GM21423 (cell line): ENCODE data around the gene PANX1.
"Not testable (repeated sequence)": the region's sequence is repeated elsewhere in the genome, so short reads cannot be mapped to it uniquely, and the experiment has no call there.

ENCODE experiments used
- ATAC-seq: cut with Tn5 transposase; IDR thresholded peaks from one replicate; pipeline ENCODE4 v1.9.1; 2021; ENCODE audit warnings: mild to moderate bottlenecking, moderate library complexity; ENCODE audit not compliant: unreplicated experiment

The PANX1 gene

DNA sequence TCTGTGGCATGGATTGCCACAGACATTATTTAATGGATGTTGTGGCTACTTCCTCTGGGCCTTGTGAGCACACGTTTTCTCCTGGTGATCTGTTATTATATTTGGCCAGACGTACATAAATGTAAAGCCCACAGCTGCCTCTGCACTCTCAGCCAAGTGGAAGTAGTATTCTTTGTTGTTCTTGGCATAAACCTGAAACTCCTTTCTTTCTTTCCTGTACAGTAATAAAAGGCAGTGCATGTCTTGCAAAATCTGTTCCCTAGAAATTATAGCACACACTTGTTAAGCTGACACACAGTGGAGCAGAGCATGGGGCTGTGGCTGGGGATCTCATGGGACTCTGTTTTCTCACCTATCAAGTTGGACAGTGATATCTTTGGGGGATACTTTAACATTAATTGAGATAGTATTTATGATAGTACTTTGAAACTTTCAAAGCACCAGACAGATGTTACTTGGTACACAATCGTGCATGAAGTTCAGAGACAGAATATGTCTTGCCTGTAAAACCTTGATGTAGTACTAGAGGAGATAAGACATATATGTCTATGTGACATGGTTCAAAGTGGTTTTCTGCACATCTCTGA lies 20.9 kb downstream of the PANX1 start:
- no peak for ATAC-seq

DNA sequence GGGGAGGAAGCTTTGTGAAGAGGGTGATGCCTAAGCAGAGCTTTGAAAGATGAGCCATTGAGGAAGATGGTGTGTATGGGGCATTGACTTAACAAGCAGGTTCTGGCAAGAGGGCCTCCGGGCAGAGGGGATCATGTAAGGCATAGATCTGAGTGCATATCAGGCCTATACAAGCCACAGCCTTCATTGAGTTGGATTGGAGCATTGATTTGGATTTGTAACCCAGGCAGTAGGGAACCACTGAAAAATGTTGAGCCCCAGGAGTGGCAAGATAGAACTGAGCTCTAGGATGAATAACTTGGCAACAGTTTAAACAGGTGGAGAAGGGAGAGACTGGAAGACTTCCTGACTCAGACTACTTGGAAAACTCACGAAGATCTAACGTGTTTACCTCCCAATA lies 21.4 kb downstream of the PANX1 start:
- ATAC-seq, result no peak

DNA sequence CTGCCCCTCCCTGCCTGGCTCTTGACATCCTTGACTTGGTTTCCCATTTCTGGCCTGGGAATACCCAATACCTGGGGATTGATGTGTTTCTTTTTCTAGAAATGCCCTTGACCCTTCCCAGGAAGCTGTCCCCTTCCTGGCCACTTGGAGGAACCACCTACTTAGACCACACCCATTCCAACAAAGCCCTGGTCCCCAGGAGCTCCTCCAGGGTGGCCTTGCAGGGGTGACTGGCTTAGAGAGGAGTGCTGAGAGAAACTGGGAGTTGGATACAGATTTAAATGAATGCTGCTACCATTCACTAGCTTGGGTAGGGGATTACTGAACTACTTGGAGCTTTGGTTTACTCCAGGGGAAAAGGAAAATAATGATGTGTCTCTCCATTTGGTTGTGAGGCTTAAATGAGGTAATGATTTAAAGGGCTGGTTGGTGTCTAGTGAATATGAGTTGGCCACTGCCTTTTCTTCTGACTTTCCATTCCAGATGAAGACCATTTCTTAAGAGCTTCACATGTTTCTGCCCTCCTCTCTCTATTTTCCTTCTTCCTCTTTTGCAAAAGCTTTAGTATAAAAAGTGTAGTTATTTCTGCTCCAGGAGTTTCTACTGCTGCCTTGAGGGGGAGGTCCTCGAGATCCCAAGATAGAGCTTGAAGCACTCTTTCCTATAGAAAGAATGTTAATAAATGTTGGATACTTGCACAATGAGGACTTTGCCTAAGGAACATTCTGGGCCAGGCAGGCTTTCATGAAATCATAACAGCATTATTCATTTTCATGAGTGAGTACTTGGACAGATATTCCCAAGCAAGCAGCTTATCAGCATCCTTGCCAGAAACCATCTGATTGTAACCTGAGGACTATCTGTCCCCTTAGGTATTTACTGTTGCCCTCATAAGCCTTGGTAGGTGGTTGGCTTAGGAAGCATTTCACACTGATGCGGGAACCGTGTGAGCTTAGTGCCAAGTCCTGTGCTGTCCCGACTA lies 22.4 kb downstream of the PANX1 start:
- no peak for ATAC-seq

DNA sequence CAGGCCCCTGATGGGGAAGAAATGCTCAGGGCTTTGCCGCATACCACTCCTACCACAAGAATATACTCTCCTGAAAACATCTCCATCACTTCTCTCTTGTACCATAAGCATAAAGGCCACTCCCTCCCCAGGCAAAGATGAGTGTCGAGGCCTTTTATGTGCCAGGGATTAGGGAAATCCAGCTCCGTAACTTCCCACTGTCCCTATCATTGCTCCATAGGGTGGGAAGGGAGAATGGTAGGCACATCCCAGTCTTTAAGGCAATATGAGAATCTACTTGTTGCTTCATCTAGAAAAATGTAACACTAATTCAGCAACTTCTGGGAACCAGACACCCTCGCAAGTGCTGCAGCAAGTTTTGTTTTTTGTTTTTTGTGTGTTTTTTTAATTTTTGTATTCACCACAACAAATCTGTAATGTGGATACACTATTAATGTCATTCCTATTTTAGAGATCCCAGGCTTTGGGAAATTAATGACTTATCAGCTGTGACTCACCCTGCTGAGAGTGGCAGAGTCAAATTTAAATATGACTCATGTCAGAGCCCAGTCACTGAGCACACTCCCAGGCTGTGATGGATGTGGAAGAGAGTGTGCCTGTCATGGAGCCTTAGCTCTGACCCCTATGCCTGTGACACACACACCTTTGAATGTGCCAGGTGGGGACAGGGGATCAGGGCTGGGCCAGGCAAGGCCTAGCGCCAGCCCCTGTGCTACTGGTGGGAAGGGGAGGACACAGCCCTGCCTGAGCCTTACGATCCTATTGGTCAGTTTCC lies 23.4 kb downstream of the PANX1 start:
- peak; percentile 62 for ATAC-seq

DNA sequence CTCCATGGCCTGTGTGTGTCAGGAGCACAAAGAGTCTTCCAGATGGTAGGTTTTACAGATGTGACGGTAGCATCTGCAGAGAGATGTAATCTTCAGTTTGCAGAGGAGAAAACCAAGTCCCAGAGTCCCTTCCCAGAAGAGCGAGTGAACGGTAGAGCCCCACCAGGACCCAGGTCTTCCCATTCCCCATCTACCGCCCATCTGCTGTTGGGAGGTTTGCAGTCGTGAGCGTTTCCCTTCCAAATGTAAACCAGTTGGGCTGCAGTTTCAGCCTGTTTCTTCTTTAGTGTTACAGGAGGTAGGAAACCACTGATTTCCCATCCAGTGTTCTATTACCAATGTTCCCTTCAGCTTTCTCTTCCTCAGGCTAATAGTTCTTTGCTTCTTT lies 24.0 kb downstream of the PANX1 start:
- no peak for ATAC-seq

DNA sequence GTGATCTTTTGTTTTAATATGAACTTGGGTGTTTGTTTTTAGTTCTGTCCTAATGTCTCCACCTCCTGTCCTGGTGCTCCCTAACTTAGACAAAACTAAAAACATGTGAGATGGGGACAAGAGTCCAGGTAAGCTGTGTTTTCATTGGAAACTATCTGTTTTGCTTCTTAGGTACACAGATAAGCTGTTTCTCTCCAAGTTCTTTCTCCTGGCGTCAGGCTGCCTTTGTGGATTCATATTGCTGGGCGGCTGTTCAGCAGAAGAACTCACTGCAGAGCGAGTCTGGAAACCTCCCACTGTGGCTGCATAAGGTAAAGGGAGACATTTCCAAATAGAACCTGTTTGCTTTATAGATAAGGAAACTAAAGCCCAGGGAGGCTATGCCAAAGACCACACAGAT lies 24.7 kb downstream of the PANX1 start:
- ATAC-seq, result no peak

DNA sequence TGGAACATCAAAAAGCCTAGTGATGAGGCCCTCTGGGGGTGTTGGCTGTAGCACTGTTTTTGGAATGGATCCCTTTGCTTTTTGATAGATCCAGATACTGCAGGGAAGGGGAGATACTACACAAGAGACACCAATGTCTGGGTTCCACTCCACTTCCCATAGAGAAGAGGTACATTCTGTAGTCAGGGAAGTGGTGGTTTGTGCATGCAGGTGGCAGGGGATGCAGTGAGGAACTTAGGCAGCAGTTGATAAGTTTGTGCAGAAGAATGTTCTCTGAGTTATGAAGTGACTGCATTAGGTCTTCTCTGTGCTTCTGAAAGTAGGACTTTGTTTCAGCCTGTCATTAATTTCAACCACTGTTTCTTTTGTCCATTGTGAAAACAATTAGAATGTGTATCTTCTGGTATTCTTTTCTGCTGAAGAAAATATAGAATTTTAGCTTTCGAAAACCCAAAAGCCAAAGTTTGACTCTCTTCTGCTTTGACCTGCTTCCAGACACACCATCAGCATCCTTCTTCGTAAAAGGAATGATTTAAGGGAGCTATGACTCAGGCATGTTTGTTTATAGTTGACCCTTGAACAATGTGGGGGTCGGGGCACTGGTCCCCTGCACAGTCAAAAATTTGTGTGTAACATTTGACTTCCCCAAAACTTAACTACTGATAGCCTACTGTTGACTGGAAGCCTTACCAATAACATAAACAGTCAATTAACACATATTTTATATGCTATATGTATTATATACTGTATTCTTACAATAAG lies 25.6 kb downstream of the PANX1 start:
- no peak for ATAC-seq

DNA sequence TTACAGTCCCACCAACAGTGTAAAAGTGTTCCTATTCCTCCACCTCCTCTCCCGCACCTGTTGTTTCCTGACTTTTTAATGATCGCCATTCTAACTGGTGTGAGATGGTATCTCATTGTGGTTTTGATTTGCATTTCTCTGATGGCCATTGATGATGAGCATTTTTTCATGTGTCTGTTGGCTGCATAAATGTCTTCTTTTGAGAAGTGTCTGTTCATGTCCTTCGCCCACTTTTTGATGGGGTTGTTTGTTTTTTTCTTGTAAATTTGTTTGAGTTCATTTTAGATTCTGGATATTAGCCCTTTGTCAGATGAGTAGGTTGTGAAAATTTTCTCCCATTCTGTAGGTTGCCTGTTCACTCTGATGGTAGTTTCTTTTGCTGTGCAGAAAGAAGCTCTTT lies 28.7 kb downstream of the PANX1 start:
- not testable (repeated sequence) for ATAC-seq

DNA sequence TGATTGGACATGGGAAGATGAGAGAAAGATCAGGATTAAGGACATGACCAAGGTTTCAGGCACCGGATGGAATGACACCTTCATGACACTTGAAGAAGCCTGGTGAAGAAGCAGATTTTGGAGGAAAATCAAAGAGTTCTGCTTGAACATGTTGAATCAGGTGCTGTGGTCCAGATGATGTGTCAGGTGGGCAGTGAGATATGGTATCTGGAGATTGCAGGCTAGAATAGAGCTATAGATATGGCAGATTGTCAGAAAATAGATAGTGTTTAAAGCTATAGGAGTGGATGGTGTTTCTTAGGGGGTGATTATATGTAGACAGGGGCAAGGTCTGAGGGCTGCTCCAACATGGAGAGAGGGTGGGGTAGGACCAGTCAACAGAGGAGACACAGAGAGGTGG lies 40.2 kb downstream of the PANX1 start:
- ATAC-seq, result no peak

DNA sequence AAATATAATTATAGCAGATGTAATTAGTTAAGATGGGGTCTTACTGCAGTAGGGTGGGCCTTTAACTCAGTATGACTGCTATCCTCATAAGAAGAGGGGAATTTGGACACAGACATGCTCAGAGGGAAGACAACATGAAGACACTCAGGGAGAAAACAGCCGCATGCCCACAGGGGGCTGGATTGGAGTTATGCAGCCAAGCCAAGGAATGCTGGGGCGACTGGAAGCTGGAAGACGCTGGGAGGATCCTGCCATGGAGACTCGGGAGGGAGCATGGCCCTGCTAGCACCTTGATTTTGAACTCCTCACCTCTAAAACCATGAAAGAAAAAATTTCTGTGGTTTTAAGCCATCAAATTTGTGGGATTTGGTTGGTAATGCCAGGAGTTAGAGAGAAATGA lies 40.9 kb downstream of the PANX1 start:
- ATAC-seq, result no peak

DNA sequence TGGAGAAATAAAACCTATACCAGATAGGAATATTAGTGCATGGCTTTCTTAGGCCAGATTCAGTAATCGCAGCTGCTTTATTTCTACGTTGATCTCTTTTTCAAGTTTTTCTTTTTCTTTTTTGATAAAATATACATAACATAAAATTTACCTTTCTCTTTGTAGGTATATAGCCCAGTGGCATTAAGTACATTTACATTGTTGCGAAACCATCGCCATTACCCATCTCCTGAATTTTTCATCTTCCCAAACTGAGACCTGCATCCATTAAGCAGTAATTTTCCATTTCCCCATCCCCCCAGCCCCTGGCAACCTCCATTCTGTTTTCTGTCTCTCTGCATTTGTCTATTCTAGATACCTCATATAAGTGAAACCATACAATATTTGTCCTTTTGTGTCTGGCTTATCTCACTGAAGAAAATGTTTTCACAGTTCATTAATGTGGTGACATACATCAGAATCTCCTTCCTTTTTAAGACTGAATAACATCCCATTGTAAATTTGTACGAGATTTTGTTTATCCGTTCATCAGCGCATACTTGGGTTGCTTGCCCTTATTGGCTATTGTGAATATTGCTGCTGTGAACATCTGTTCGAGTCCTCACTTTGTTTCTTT lies 41.4 kb downstream of the PANX1 start:
- no peak for ATAC-seq

DNA sequence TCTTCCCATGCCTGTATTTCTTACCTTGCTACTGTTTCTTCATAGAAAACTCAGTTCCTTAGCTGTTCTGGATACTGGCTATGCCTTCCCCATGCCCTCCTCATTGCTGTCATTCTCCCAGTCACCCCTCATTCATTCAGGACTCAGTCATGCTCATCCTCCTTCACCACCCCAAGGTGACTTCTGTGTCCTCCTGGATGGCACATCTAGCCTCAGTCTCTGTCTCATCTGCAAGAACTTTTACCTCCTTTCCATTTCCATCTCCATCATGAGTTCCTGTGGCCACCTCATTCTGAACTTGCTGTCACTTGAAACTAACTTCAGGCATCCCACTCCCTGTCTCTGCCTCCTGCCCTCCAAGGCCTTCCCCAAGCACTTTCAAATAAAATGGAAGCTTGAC lies 42.3 kb downstream of the PANX1 start:
- ATAC-seq, result no peak

DNA sequence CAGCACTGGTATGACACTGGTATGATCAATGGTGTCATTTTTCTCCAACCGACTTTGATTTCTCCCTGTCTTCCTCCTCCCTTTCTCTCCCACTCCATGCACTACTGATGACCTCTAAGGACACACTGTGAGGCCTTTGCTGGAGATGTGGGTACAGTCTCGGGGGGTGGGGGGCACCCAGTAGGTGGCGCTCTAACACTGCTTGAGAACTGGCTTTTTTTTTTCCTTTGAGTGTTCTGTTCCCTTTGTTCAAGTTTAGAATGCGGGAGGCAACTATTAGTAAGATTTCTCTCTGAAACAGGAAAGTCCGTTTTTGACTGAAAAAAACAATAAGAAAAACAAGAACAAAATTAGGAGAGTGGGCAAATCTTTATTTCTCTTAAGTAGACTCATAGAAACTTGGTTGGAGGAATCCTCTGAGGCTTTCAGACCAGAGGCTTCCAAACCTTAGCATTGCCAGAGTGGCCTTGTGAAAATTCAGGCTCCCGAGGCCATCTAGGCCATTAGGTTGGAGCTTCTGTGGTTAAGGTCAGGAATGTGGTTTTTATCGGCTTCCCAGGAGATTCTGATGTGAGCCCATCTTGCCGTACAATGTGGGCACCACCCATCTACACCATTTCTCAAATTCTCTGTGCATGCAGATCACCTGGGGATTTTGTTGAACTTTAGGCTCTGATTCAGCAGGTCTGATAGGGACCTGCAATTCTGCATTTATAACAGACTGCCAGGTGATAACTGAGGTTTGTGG lies 43.2 kb downstream of the PANX1 start:
- ATAC-seq, result peak; percentile 52

DNA sequence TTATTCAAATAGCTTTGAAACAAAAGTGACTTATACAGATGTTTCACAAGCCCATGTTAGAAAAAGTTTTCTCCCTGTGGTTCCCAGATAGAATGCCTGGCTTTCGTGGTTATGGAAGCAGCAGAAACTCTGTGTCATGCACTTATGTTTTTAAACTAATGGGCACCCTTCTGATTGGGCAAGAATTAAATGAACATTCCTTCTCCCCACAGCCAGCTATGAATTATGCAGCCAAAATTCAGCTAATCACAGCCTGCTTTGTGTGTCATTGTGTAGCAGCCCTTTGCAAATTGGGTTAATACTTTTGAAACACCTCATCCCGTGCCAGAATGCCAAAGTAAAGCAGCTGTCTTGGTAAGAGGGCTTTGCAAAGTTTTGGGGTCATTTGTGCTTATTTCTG lies 46.9 kb downstream of the PANX1 start:
- ATAC-seq, result no peak

DNA sequence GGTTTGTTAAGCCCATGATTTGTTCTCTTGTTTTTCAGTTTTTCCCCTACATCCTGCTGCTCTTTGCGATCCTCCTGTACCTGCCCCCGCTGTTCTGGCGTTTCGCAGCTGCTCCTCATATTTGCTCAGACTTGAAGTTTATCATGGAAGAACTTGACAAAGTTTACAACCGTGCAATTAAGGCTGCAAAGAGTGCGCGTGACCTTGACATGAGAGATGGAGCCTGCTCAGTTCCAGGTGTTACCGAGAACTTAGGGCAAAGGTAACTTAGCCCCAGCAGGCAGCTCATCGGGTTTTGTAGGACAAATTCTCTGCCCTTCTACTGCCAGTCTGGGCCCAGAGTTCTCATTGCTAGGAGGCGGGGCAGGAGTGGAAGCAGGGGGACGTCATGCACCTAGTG lies 49.7 kb downstream of the PANX1 start:
- no peak for ATAC-seq

DNA sequence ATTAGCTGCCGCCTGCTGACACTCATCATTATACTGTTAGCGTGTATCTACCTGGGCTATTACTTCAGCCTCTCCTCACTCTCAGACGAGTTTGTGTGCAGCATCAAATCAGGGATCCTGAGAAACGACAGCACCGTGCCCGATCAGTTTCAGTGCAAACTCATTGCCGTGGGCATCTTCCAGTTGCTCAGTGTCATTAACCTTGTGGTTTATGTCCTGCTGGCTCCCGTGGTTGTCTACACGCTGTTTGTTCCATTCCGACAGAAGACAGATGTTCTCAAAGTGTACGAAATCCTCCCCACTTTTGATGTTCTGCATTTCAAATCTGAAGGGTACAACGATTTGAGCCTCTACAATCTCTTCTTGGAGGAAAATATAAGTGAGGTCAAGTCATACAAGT lies 51.1 kb downstream of the PANX1 start:
- ATAC-seq, result no peak

DNA sequence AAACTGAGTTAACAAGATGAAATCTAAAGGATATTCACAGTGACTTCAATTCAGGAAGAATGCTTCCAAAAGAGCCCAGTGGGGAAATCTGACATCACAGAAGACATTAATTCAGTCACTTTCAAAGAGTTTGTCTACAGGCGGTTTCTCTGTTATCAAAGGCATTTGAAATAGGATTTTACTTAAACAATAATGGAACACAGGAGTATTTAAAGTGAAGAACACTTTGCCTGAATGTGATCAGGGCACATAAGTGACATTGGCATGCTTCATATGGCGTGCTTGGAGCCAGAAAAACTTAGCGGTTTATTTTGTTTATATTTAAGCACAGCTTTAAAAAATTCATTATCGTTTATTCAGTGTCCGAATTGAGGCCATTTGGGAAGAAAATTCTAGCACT lies 52.9 kb downstream of the PANX1 start:
- ATAC-seq, result no peak

DNA sequence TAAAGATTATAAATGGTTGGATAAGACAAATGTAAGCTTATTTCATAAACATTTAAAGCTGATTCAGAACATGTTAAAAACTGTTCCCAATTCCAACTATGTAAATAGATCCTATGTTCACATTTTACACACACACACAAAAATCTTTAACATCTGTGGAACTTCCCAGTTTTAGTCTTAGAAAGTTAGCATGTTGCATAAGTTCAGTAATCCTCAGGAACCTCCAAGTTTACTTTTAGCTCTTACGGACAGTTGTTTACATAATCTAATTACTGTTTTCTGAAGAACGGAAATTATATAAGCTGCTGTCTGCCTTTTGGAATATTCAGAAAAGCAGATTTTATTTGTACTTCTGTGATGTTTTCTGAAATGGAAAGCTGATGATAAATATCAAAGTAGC lies 53.3 kb downstream of the PANX1 start:
- ATAC-seq, result no peak

DNA sequence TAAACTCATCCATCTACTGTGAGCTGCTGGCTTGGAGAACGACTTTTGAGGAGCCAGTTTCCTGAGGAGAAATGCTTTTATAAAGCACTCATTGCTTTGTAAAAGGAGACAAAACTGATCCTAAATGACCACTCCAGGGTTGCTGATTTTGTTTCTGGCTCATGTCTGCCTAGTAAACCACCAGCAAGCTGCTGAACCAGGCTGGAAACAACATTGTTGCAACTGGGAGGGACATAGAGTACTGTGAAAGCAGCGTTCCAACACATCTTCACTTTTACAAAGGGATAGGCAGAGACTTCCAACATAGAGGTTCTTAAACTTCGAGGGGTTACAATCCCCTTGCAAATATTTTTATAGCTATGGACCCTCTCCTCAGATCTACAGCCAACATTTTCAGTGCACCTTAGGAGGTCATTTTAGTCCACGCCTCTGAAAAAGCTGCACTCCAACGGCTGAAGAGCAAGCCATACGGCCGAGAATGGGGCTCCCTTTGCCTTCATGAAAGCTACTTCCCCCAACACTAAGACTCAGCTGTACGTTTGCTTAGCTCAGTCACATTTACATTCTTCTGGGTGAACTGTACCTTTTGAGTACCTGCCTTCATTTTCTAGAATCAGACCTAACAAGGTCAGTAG lies 54.7 kb downstream of the PANX1 start:
- no peak for ATAC-seq
